SK-N-SH treated with all-trans-retinoic acid at 6 μM for 48 hours (cell line): Measurements from ENCODE around the gene DDX20.

ENCODE experiments used
- ATAC-seq: fragments of 200-7000 bp; cut with Tn5 transposase; 3 replicates; pipeline ENCODE4 v1.9.1; 2020; ENCODE audit warnings: mild to moderate bottlenecking, moderate library complexity
- ARNTL ChIP-seq: fragments of 450-650 bp; formaldehyde crosslinking; IDR thresholded peaks from 2 replicates; pipeline ENCODE4 v1.5.0; 2020; ENCODE audit warnings: low read depth, mild to moderate bottlenecking, moderate library complexity, borderline replicate concordance
- BACH2 ChIP-seq: fragments of 250-450 bp; sonication (Bioruptor Pico); IDR thresholded peaks from 2 replicates; pipeline ENCODE4 v1.9.0; 2021; ENCODE audit warnings: mild to moderate bottlenecking, borderline replicate concordance
- CREB5 ChIP-seq: fragments of 250-450 bp; sonication (Bioruptor Pico); IDR thresholded peaks from 2 replicates; pipeline ENCODE4 v1.5.1; 2020; ENCODE audit warnings: low read depth, mild to moderate bottlenecking, moderate library complexity
- CSDC2 ChIP-seq: fragments of 250-450 bp; sonication (Bioruptor Pico); IDR thresholded peaks from 2 replicates; pipeline ENCODE4 v1.5.0; 2020; ENCODE audit warnings: mild to moderate bottlenecking, moderate library complexity
- GLIS3 ChIP-seq: fragments of 250-450 bp; sonication (Bioruptor Pico); IDR thresholded peaks from 2 replicates; pipeline ENCODE4 v1.5.0; 2020; ENCODE audit warnings: mild to moderate bottlenecking, moderate library complexity
- ISL1 ChIP-seq: fragments of 250-450 bp; sonication (Bioruptor Pico); IDR thresholded peaks from 2 replicates; pipeline ENCODE4 v2.1.2; 2022; ENCODE audit warnings: mild to moderate bottlenecking, moderate library complexity
- OSR1 ChIP-seq: fragments of 250-450 bp; sonication (Bioruptor Pico); IDR thresholded peaks from 2 replicates; pipeline ENCODE4 v1.8.0; 2022; ENCODE audit warnings: moderate library complexity, mild to moderate bottlenecking, inconsistent platforms
- PATZ1 ChIP-seq: fragments of 250-450 bp; sonication (Bioruptor Pico); IDR thresholded peaks from 2 replicates; pipeline ENCODE4 v1.8.0; 2020; ENCODE audit warnings: mild to moderate bottlenecking, moderate library complexity, borderline replicate concordance
- POU6F1 ChIP-seq: fragments of 250-450 bp; sonication (Bioruptor Pico); IDR thresholded peaks from 2 replicates; pipeline ENCODE4 v1.8.0; 2021; ENCODE audit warnings: low read depth, mild to moderate bottlenecking, moderate library complexity, borderline replicate concordance
- PPARA ChIP-seq: fragments of 250-450 bp; sonication (Bioruptor Pico); IDR thresholded peaks from 2 replicates; pipeline ENCODE4 v1.5.0; 2020; ENCODE audit warnings: mild to moderate bottlenecking, borderline replicate concordance
- RARB ChIP-seq: fragments of 250-450 bp; sonication (Bioruptor Pico); IDR thresholded peaks from 2 replicates; pipeline ENCODE4 v1.8.0; 2021; ENCODE audit warnings: mild to moderate bottlenecking, moderate library complexity
- SNAI2 ChIP-seq: fragments of 250-450 bp; sonication (Bioruptor Pico); IDR thresholded peaks from 2 replicates; pipeline ENCODE4 v1.5.0; 2020; ENCODE audit warnings: mild to moderate bottlenecking, moderate library complexity
- TCF4 ChIP-seq: fragments of 250-450 bp; sonication (Bioruptor Pico); IDR thresholded peaks from 2 replicates; pipeline ENCODE4 v1.8.0; 2021; ENCODE audit warnings: mild to moderate bottlenecking, moderate library complexity, borderline replicate concordance
- TOX ChIP-seq: fragments of 250-450 bp; sonication (Bioruptor Pico); IDR thresholded peaks from 2 replicates; pipeline ENCODE4 v1.8.0; 2021; ENCODE audit warnings: mild to moderate bottlenecking, moderate library complexity, borderline replicate concordance
- TSHZ2 ChIP-seq: fragments of 250-450 bp; sonication (Bioruptor Pico); IDR thresholded peaks from 2 replicates; pipeline ENCODE4 v1.5.0; 2020; ENCODE audit warnings: mild to moderate bottlenecking, moderate library complexity
- ZC3H10 ChIP-seq: fragments of 250-450 bp; sonication (Bioruptor Pico); IDR thresholded peaks from 2 replicates; pipeline ENCODE4 v1.5.1; 2021; ENCODE audit warnings: mild to moderate bottlenecking, moderate library complexity
- ZFP3 ChIP-seq: fragments of 250-450 bp; sonication (Bioruptor Pico); IDR thresholded peaks from 2 replicates; pipeline ENCODE4 v1.5.0; 2020; ENCODE audit warnings: mild to moderate bottlenecking, moderate library complexity
- ZFP30 ChIP-seq: fragments of 450-650 bp; formaldehyde crosslinking; IDR thresholded peaks from 2 replicates; pipeline ENCODE4 v1.5.0; 2022; ENCODE audit warnings: mild to moderate bottlenecking, moderate library complexity
- ZNF565 ChIP-seq: fragments of 450-650 bp; formaldehyde crosslinking; conservative IDR thresholded peaks from 2 replicates; pipeline ENCODE4 v1.5.0; 2020; ENCODE audit warnings: low read depth, mild to moderate bottlenecking, moderate library complexity

The DDX20 gene

GRCh38 chr1:111812306-111812705, 56.6 kb downstream of the DDX20 start:
- ATAC-seq, result no peak
- no peak for TF ChIP-seq ZFP30 (CRISPR knock-in tag)
- no peak for TF ChIP-seq ISL1 (CRISPR knock-in tag)
- TF ChIP-seq PATZ1 (CRISPR knock-in tag), result no peak
- no peak for TF ChIP-seq TCF4 (CRISPR knock-in tag)
- TF ChIP-seq OSR1, result no peak
- TF ChIP-seq GLIS3 (CRISPR knock-in tag), result no peak
- TF ChIP-seq CREB5 (CRISPR knock-in tag), result no peak
- no peak for TF ChIP-seq ZNF565 (CRISPR knock-in tag)
- TF ChIP-seq BACH2, result no peak
- TF ChIP-seq POU6F1, result no peak
- TF ChIP-seq RARB (CRISPR knock-in tag), result no peak
- no peak for TF ChIP-seq ARNTL (CRISPR knock-in tag)
- no peak for TF ChIP-seq TSHZ2

- no peak for TF ChIP-seq CREB5 (CRISPR knock-in tag)
- TF ChIP-seq RARB (CRISPR knock-in tag), result no peak
- TF ChIP-seq CSDC2 (CRISPR knock-in tag), result no peak
- TF ChIP-seq TOX (CRISPR knock-in tag), result no peak
- no peak for TF ChIP-seq ARNTL (CRISPR knock-in tag)
- TF ChIP-seq ISL1 (CRISPR knock-in tag), result no peak
- no peak for TF ChIP-seq SNAI2
- TF ChIP-seq ZC3H10 (CRISPR knock-in tag), result no peak
- TF ChIP-seq PPARA (CRISPR knock-in tag), result no peak
- TF ChIP-seq POU6F1, result no peak
- TF ChIP-seq ZFP3 (CRISPR knock-in tag), result no peak
- TF ChIP-seq ZFP30 (CRISPR knock-in tag), result no peak
These were observed 58.0 kb downstream of the DDX20 start for GRCh38 chr1:111813440-111814304.

More at GRCh38 chr1:111813440-111814304, 58.0 kb downstream of the DDX20 start:
- ATAC-seq, result no peak
